ENCODE data around the gene DPH7.
"Not testable (repeated sequence)": the region's sequence is repeated elsewhere in the genome, so short reads cannot be mapped to it uniquely, and the experiment has no call there.

DPH7 gene

DNA sequence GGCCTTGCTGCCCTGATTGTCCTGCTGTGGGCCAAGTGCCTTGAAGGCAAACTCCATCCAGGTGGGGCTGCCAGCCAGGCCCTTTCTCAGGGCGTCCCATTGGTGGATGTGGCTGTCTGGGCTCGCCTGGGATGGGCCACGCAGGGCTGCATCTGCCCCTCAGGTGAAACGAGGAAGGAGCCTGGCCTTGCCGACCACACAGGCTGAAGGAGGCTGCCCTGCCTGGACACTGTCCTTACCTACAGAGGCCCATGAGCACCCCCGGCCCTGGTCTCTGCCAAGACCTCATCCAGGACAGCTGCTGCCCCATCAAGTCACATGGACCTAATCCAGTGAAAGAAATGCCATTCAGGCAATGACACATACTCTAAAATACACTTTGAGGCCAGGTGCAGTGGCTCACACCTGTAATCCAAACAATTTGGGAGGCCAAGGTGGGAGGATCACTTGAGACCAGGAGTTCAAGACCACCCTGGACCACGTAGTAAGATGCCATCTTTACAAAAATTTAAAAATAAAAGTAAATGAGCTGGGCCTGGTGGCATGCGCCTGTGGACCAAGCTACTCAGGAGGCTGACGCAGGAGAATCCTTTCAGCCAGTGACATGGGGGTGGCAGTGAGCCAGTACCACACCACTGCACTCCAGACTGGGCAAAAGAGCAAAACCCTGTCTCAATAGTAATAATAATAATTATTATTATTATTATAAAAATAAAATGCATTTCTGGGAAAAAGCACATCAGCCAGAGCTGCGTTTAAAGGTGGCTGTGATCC lies 62.4 kb downstream of the DPH7 start:
- no peak for DNase-seq

DNA sequence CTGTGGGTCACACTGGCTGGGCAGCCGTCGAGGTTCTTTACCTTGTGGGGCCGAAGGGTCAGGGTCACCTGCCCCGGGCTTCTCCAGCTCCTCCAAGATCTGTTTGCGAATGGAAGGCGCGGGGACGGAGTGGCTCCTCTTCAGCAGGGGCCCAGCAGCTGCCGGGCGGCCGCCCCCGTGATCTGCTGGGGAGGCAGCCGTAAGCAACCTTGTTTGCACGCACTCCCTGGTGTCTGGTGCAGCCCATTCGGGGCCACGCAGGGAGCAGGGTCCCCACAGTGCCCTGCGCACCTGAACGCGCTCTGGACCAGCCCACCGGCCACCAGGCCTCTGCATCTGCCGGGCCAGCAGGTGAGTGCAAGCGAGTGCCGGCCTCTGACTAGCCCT lies 63.4 kb downstream of the DPH7 start:
- DNase-seq = no peak

DNA sequence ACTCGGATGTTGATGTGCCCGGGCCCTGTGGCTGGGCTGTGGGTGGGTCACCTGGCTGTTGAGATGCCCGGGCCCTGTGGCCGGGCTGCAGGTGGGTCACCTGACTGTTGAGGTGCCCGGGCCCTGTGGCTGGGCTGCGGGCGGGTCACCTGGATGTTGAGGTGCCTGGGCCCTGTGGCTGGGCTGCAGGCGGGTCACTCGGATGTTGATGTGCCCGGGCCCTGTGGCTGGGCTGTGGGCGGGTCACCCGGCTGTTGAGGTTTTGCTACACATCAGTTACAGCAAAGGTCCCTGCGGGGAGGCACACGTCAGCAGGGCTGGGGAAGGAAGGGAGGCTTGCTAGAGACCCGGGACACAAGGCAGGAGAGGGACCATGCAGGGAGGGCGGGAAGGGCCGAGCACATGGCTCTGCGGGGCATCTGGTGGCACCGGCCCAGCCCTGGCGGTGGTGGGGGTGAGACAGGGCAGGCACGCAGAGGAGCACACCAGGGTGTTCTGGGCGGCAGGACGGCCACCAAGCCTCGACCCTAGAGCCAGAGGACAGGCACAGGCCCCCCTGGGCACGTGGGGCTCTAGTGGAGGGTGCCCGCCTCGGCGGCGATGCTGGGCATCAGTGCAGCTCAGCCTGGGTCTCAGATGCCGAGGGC lies 63.9 kb downstream of the DPH7 start:
- no peak for DNase-seq

DNA sequence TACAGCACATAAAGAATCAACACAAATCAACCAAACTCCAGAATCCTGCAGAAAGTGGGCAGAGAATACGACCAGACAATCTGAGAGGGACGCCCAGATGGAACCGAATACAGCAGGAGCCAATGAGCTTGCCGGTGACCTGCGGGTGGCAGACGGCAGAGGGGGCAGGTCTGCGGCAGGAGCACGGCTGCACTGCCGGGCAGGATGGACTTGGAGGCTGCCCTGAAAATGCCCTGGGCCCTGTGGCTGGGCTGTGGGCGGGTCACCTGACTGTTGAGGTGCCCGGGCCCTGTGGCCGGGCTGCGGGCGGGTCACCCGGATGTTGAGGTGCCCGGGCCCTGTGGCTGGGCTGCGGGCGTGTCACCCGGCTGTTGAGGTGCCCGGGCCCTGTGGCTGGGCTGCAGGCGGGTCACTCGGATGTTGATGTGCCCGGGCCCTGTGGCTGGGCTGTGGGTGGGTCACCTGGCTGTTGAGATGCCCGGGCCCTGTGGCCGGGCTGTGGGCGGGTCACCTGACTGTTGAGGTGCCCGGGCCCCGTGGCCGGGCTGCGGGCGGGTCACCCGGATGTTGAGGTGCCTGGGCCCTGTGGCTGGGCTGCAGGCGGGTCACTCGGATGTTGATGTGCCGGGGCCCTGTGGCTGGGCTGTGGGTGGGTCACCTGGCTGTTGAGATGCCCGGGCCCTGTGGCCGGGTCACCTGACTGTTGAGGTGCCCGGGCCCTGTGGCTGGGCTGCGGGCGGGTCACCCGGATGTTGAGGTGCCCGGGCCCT lies 64.7 kb downstream of the DPH7 start:
- DNase-seq = not testable (repeated sequence)

- DNase-seq = not testable (repeated sequence)
Observed at GRCh38 chr9:137513136-137513535, 65.6 kb downstream of the DPH7 start.

DNA sequence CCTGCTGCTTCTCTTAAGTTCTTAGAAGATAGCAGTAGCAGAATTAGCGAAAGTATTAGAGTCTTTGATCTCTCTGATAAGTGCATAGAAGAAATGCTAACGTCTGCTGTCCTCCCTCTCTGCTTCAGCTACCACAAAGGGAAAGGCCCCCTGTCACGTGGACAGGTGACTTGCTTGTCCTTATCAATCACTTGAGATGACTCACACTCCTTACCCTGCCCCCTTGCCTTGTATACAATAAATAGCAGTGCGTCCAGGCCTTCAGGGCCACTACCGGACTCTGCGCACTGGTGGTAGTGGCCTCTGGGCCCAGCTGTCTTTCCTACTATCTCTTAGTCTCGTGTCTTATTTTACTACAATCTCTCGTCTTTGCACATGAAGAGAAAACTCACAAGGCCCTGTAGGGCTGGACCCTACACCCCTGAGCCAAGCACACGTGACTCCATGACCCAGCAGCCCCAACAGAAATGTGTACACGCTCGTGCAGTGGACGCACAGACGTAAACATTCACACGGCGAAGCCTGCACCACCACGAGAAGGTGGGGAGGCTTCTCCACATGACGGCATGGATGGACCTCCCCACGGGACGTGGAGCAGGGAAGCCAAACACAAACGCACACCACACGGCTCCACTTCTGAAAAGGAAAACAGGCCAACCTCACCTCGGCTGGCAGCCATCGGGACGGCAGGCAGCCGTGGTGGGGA lies 66.8 kb downstream of the DPH7 start:
- no peak for DNase-seq

- not testable (repeated sequence) for DNase-seq
Observed at GRCh38 chr9:137511126-137511525, 67.6 kb downstream of the DPH7 start.

DNA sequence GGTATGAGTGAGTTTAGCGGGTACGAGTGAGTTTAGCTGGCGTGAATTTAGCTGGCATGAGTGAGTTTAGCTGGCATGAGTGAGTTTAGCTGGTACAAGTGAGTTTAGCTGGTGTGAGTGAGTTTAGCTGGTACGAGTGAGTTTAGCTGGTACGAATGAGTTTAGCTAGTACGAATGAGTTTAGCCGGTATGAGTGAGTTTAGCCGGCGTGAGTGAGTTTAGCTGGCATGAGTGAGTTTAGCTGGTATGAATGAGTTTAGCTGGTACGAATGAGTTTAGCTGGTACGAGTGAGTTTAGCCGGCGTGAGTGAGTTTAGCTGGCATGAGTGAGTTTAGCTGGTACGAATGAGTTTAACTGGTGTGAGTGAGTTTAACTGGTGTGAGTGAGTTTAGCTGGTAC lies 69.5 kb downstream of the DPH7 start:
- no peak for DNase-seq

DNA sequence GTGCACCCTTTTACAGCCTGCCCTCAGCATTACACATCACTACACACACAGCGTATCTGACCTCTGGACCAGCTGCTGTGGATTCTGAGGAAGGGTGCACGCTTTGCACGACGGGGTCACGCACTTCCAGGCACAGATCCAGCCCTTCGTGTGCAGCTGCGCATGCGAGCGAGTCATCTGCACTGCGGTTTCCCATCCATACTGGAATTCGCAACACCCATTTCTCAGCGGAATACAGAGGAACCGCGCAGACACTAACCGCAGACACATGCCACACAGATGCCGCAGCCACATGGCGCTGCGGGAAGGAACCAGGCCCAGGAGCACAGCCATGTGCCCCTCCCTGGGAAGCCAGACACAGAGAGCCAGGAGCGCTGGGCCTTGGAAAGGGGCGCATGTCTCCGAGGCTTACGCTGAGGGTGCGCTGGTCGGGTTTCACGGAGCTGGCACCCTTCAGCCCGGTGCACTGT lies 72.0 kb downstream of the DPH7 start:
- DNase-seq = no peak

DNA sequence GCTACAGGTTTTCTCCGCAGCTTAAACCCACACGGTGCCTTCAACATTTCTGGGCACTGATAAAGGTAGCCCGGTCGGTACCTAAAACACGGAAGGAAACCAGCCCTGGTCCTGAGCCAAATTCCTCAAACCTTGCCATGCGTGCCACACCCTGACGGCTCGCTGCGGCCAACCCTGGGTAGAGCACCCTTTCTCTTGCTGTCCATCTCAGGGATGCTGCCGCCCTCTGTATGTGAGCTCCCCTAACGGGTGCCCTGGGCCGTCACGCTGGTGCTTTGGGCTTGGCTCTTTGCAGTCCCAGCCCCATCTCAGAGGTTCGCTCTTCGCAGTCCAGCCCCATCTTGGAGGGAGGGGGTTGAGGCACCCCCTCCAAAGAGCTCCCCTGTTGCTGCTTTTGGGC lies 72.5 kb downstream of the DPH7 start:
- no peak for DNase-seq

DNA sequence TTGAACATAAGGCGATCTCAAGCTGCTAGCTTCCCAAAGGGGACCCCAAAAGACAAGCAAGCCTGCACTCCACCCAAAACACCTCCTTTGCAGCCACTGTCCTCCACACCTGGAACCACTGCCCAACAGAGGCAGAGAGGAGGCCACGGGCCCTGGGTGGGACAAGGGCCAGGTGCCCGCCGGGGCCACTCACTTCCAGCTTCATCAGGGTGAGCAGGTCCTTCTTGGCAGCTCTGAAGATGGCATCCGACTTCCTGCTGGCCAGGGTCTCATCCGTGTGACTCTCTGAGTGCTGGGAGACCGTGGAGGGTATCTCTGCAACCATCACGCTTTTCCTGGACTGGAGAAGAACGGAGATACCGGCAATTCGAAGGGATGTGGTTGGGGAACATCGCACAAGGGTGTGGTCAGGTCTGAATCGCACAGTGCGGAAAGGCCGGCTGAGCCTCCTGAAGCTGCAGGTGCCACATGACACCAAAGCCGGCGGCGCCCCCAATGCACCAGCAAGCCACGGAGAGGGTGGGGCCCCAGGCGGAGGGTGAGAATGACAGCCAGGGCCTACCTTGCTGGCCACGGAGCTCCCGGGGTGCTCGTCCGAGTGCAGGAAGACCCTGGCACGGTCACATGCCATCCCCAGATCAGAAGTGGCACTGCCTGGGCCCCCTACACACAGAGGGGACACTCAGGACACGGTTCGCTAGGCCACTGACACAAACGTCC lies 73.1 kb downstream of the DPH7 start:
- DNase-seq = no peak

Data from C1 segment of cervical spinal cord (tissue), 14 donors.